Activated T-helper 1 cell treated with anti-CD3 and anti-CD28 coated beads, Interleukin-2, amount 50 U/mL, for 16 hours (primary cell): ENCODE data around the gene NAPSA.
"Not testable (repeated sequence)": the region's sequence is repeated elsewhere in the genome, so short reads cannot be mapped to it uniquely, and the experiment has no call there.

Source experiments
- DNase-seq, 2 donors: peaks; one replicate each; pipeline ENCODE4 v3.0.0-alpha.2; 2020; ENCODE audit warnings: low read depth in 1 of 2, low spot score in 1 of 2

The NAPSA gene

DNA sequence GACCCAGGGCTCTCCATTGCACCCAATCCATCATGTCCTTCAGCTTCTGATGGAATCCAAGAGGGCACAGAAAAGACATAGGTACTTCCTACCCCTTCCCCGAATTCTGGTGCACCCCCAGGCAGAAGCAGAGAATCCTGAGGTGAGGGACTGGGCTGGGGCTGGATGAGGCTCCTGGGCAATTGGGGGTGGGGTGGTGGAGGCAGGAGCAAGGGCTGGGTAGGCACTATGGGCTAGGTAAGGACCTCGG, 33.5 kb downstream of the NAPSA start:
- no peak for DNase-seq

DNA sequence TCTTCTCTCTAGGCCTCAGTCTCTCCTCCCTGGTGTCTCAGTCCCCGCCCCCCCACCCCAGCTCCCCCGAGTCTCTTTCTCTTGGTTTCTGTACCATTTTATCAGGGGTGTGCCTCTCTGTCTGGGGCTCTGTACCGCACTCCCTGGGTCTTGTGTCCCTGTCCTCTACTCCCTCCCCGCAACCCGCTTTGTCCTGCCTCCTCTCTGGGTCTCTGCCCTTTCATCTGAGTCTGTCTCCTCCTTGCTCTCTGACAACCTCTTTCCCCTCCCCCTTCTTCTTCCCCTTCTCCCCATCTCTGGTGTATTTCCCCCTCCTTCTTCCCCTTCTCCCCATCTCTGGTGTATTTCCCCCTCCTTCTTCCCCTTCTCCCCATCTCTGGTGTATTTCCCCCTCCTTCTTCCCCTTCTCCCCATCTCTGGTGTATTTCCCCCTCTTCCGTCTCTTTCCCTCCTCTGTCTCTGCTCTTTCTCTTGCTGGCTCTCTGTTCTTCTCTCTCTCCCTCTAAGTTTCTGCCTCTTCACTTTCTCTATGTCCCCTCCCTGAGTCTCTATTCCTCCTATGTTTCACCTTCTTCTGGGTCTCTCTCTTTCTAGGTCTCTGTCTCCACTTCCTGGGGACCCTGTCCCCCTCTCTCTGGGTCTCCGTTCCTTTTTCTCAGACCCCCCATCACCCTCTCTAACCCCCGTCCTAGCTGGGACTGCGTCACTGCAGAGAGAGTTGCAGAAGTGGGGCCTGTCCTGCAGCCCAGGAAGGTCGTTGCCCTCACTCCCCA, 34.0 kb downstream of the NAPSA start:
- no peak for DNase-seq

DNA sequence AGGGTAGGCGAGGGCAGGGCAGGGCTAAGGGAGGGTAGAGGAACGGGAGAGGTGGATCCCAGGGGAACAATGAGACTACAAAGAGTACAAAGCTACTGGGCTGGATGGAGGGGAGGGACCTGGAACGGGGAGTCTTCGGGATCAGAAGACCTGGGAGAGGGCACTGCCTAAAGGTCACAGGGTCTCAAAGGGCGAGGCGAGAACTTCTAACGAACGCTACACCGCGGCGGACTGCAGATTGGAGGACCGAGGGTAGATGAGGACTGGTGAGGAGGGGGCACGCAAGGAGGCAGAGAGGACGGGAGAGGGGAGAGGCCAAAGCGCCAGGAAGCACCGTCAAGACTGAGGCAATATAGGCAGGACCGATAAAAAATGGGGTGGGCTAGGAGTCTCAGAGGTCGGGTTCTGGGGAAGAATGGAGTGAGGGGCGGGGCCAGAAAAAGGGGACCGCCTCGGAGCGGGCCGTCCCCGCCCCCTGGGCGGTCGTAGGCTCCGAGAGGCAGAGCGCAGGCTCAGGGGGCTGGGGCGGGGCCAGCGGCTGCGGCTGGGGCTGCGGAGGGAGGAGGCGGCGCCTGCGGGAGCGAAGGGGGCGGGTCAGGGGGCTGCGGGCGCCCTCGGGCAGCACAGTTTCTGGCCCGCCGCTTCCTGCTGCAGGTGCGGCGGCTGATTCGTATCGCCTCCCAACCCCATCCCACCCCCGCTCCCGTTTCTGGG, 34.9 kb downstream of the NAPSA start:
- peak; percentile 45 to 62 for DNase-seq

- DNase-seq = not testable (repeated sequence)
These were observed 35.5 kb downstream of the NAPSA start for GRCh38 chr19:50329926-50330294.

DNA sequence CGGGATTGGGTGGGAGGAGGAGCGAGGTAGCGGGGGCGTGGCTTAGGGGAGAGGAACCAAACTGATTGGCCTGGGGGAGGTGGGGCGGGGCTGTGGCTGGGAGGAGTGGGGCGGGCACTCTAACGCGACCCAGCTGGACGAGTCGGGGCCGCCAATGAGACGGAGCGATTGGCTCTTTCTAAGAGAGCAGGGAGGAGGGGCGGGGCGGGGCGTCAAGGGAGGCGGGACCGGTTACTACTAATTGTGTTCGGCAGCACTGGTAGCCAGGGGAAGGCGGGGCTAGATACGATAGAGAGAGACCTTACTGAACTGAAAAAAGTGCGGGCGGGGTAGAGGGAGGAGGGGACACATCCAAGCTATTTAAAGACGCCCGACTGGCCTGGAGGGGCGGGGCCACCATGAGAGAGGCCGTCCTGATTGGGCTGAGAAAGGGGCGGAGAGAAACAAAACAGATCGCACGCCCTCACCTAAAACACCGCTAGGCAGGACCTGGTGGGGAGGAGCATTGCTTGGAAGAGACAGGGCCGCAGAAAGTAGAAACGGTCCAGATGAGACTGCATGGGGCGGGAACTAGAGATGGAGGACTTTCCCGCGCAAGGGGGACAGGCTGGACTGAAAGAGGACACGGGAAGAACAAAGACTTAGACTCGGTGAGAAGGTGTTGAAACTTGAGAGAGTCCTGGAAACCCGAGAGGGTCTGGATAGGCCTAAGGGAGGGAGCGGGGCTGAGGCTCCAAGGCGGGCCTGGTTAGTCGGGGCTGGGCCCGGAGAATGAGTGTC, 36.1 kb downstream of the NAPSA start, which contains the start of gene KCNC3:
Gene KCNC3, minus strand, starts transcription at position 232 of the 780 bp plus-strand sequence. CDS start 295 bp downstream, outside the sequence.
- DNase-seq = peak; percentile 73 to 79

- no peak for DNase-seq
These were observed 36.6 kb downstream of the NAPSA start for GRCh38 chr19:50328873-50329145.

DNA sequence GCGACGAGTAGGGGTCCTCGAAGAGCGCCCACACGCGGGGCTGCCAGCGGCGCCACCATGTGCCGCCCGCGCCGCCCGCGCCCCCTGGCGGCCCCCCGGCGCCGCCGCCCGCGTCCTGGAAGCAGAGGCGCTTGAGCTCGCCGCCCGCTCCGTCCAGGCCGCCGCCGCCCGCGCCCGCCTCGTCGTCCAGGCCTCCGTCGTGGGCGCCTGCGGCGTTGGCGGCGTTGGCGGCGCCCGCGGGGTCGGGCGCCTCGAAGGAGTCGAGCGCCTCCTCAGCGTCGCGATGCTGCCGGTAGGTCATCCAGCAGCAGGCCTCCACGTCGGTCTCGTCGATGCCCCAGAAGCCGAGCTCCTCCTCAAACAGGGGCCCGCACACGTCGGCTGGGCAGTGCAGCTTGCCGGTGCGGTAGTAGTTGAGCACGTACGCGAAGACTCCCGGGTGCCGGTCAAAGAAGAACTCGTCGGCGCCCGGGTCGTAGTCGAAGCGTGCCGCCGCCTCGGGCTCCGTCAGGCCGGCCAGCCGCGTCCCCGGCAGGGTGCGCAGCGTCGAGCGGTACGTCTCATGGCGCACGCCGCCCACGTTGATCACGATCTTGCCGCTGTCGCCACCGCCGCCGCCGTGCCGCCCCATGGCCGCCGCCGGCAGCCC, 37.1 kb downstream of the NAPSA start:
- no peak for DNase-seq

GRCh38 chr19:50327461-50328223, 37.8 kb downstream of the NAPSA start:
- DNase-seq = no peak

- DNase-seq = no peak
These were observed 38.4 kb downstream of the NAPSA start for GRCh38 chr19:50327013-50327412.

DNA sequence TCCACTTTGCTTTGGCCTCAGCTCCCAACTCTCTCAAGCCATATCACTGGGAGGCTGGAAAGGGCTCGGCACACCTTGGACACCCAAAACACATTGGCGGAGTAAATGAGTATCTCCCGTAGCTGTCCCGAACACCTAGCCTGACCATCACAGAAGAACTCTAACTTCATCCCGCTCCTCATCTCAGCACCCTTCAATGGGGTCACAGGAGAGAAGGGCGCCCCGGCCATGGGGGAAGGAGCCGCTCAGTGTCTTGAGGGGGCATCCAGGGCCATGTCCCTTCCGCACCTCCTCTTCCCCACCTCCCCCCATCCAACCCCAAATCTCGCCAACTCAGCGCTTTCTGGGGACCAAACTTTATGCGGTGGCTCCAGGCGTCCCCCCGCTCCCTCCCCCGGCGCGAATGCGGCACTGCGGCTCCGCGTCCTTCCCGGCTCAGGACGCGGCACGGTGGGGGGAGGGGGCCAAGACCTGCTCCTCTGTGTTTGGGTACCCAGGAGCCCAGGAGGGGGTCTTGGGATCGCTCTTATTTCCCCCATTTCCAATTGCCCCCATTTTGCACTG, 39.3 kb downstream of the NAPSA start:
- DNase-seq = no peak

DNA sequence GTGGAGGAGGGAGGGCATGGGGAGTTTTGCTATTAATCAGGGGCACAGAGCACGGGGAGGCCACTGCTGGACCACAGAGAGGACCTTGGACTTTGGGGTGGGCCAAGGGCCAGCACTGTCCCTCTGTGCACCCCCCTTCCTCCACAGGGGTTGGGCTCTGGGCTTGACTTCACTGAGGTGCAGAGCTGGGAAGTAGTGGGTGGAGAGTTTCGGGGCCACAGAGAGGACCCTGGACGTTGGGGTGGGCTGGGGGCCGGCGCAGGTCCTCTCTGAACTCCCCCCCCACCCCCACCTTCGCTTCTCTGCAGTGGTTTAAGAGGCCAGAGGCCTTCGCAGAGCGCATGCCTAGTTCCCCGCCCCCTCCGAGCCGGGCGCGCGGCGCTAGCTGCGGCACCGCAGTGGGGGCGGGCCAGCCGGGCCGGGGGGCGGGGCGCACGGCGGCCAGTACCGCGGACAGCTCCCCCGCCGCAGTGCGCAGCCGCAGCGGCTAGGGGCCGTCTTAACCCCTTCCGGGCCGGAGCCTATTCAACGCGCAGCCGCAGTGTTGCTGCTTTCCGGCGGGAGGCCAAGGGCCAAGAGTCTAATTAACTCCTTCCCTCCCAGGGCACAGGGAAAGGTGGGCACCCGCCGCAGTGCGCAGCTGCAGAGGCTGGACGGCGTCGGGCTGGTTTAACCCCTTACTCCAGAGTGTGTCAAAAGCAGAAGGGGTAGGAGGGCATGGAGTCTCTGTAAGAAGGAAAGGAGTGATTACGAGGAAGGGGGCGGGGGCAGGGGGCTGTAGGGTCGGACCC, 39.9 kb downstream of the NAPSA start:
- DNase-seq = peak; percentile 36 to 60

GRCh38 chr19:50324331-50324730, 41.1 kb downstream of the NAPSA start:
- DNase-seq = no peak

DNA sequence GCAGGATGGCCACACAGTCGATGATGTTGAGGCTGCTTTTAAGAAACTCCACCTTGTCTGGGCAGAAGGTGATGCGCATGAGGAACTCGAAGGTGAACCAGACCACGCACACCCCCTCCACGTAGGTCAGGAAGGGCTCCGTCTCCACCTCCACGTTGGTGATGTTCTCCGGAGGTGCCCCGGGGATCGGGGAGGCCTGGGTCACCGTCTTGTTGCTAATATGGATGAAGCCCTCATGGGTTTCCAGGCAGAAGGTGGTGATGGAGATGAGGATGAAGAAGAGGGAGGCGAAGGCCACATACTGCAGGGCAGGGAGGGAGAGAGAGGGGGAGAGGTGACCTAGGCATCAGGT, 41.7 kb downstream of the NAPSA start:
- no peak for DNase-seq

- no peak for DNase-seq
These were observed 42.3 kb downstream of the NAPSA start for GRCh38 chr19:50322931-50323781.

DNA sequence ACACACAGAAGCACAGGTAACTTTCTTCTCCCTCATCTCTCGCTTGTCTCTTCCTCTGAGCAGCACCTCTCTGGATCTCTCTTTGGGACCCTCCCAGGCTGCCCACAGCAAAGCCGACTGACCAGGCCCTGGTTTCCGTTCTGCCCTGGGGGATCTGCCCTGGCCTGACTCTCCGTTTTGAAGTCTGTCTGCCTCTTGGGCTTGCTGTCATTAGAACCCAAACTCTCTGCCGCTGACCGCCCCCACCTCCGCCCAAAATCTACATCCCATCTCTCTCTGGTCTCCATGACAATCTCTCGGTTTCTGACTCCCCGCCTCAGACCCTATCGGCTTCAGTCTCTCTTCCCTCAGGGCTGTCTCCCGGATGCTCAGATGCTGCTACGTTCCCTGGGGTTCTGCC, 43.2 kb downstream of the NAPSA start:
- DNase-seq = no peak

DNA sequence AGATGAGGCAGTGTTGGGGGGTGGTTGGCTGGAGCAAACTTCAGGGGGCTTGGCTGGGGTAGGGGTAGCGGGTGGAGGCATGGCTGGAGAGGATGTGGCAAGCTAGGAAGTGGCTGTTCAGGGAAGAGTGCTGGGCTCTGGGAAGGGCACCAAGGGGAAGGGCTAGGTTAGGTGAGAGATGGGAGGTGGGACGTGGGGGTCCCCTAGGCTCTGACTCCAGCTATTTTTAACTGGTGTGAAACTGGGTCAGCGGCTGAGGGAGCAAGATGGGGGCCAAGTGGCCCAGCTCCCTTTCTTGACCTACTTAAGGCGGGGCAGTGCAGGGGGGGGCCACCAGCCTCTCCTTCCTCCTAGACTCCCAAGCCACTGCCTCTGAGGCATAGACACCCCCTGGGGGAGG, 43.6 kb downstream of the NAPSA start:
- DNase-seq = no peak

- DNase-seq = no peak
These were observed 44.8 kb downstream of the NAPSA start for GRCh38 chr19:50320596-50320995.

- DNase-seq = no peak
These were observed 45.4 kb downstream of the NAPSA start for GRCh38 chr19:50320051-50320450.

- no peak for DNase-seq
These were observed 46.3 kb downstream of the NAPSA start for GRCh38 chr19:50319156-50319555.
